Naive B cell (primary cell): ENCODE data around the gene TRIM10. TPM values are rescaled to one million over a fixed set of nuclear protein-coding genes. Genes with fewer than 3 reads are reported as not detected.

Source experiments
- ATAC-seq, 2 donors: fragments of 150-1000 bp; cut with Tn5 transposase; 2 replicates each; pipeline ENCODE4 v1.10.0; 2021; ENCODE audit warnings: low read depth in 2 of 2, mild to moderate bottlenecking in 2 of 2, moderate library complexity in 2 of 2
- DNase-seq: peaks from one replicate; pipeline ENCODE4 v3.0.0; 2022
- H3K27ac Mint-ChIP-seq, 6 donors: one replicate each; pipeline ENCODE4 v1.8.0; 2020 to 2022; ENCODE audit warnings: mild to moderate bottlenecking in 6 of 6, mixed read lengths in 6 of 6, moderate library complexity in 5 of 6, inconsistent platforms in 2 of 6
- H3K27me3 Mint-ChIP-seq, 3 donors: one replicate each; pipeline ENCODE4 v1.8.0; 2021 to 2022; ENCODE audit warnings: mixed read lengths in 3 of 3, mild to moderate bottlenecking in 1 of 3
- H3K36me3 Mint-ChIP-seq, 2 donors: one replicate each; pipeline ENCODE4 v1.8.0; 2020 to 2022; ENCODE audit warnings: mixed read lengths in 2 of 2, inconsistent platforms in 1 of 2, mild to moderate bottlenecking in 1 of 2
- H3K4me1 Mint-ChIP-seq, 3 donors: one replicate each; pipeline ENCODE4 v1.8.0; 2020 to 2022; ENCODE audit warnings: mixed read lengths in 3 of 3, inconsistent platforms in 1 of 3, mild to moderate bottlenecking in 1 of 3, moderate library complexity in 1 of 3
- H3K4me3 Mint-ChIP-seq, 8 donors: one replicate each; pipeline ENCODE4 v1.8.0; 2020 to 2022; ENCODE audit warnings: mild to moderate bottlenecking in 8 of 8, mixed read lengths in 8 of 8, moderate library complexity in 8 of 8, inconsistent platforms in 2 of 8
- H3K9me3 Mint-ChIP-seq, 7 donors: one replicate each; pipeline ENCODE4 v1.8.0; 2020 to 2022; ENCODE audit warnings: mixed read lengths in 7 of 7, mild to moderate bottlenecking in 5 of 7, inconsistent platforms in 2 of 7, moderate library complexity in 1 of 7
- polyA plus RNA-seq, 6 donors: library from polyadenylated mRNA; unstranded; fragments of 300-500 nt; fragmentation: Illumina TruSeq; gene quantifications; one replicate each; pipeline ENCODE4 v1.2.3, GENCODE V29; 2021; ENCODE audit warnings: low read depth in 6 of 6

TRIM10 gene
- polyA plus RNA-seq, 6 donors from 2014 or later, result 0.18 TPM; not detected in 5

- Mint-ChIP-seq H3K4me3 (no peak overlapping the region), H3K4me1 (peaks cover 0 to 6% (median 2%) of the 10 kb centered on the region in 3 donors), H3K36me3 (no peaks in the 10 kb centered on the region), H3K27me3 (peaks cover 18 to 68% (median 49%) of the 10 kb centered on the region in 3 donors), H3K9me3 (no peaks in the 10 kb centered on the region), H3K27ac (no peak overlapping the region)
- ATAC-seq (no peak), DNase-seq (no peak)
Observed at GRCh38 chr6:30155520-30156261, 5.3 kb downstream of the TRIM10 start.

- peak overlapping the region in 1 of 8 donors; percentile 36 for H3K4me3 Mint-ChIP-seq
- peaks cover 0 to 6% (median 2%) of the 10 kb centered on the region in 3 donors for H3K4me1 Mint-ChIP-seq
- no peaks in the 10 kb centered on the region for H3K36me3 Mint-ChIP-seq
- H3K27me3 Mint-ChIP-seq, result peaks cover 25 to 68% (median 49%) of the 10 kb centered on the region in 3 donors
- H3K9me3 Mint-ChIP-seq, result no peaks in the 10 kb centered on the region
- H3K27ac Mint-ChIP-seq, result peak overlapping the region in 1 of 6 donors; percentile 11
- ATAC-seq, result no peak
- DNase-seq, result no peak
Observed at GRCh38 chr6:30154709-30155519, 6.1 kb downstream of the TRIM10 start.

GRCh38 chr6:30154061-30154460 is 7.0 kb downstream of the TRIM10 start:
- Mint-ChIP-seq H3K9me3 (no peaks in the 10 kb centered on the region), H3K27ac (no peak overlapping the region), H3K4me1 (peaks cover 0 to 6% (median 2%) of the 10 kb centered on the region in 3 donors), H3K27me3 (peaks cover 24 to 62% (median 48%) of the 10 kb centered on the region in 3 donors), H3K4me3 (no peak overlapping the region), H3K36me3 (no peaks in the 10 kb centered on the region)
- ATAC-seq, result no peak
- DNase-seq, result no peak

GRCh38 chr6:30152910-30153610 is 8.0 kb downstream of the TRIM10 start:
- Mint-ChIP-seq H3K36me3 (no peaks in the 10 kb centered on the region), H3K9me3 (no peaks in the 10 kb centered on the region), H3K4me3 (no peak overlapping the region), H3K27ac (no peak overlapping the region), H3K4me1 (peaks cover 0 to 2% (median 0%) of the 10 kb centered on the region in 3 donors), H3K27me3 (peaks cover 27 to 57% (median 44%) of the 10 kb centered on the region in 3 donors)
- ATAC-seq (no peak), DNase-seq (no peak)

GRCh38 chr6:30152016-30152673 is 8.9 kb downstream of the TRIM10 start:
- ATAC-seq, result no peak
- Mint-ChIP-seq H3K27me3 (peaks cover 35 to 66% (median 51%) of the 10 kb centered on the region in 3 donors), H3K4me3 (no peak overlapping the region), H3K27ac (no peak overlapping the region), H3K4me1 (no peaks in the 10 kb centered on the region), H3K36me3 (no peaks in the 10 kb centered on the region), H3K9me3 (no peaks in the 10 kb centered on the region)
- no peak for DNase-seq

GRCh38 chr6:30151580-30151979 is 9.4 kb downstream of the TRIM10 start:
- DNase-seq (no peak), ATAC-seq (no peak)
- Mint-ChIP-seq H3K4me3 (no peak overlapping the region), H3K27me3 (peaks cover 32 to 72% (median 51%) of the 10 kb centered on the region in 3 donors), H3K36me3 (no peaks in the 10 kb centered on the region), H3K27ac (no peak overlapping the region), H3K9me3 (no peaks in the 10 kb centered on the region), H3K4me1 (no peaks in the 10 kb centered on the region)

- H3K4me1 Mint-ChIP-seq, result no peaks in the 10 kb centered on the region
- peaks cover 28 to 72% (median 48%) of the 10 kb centered on the region in 3 donors for H3K27me3 Mint-ChIP-seq
- no peak overlapping the region for H3K4me3 Mint-ChIP-seq
- DNase-seq (no peak), ATAC-seq (no peak)
- H3K36me3 Mint-ChIP-seq, result no peaks in the 10 kb centered on the region
- no peak overlapping the region for H3K27ac Mint-ChIP-seq
- no peaks in the 10 kb centered on the region for H3K9me3 Mint-ChIP-seq
Observed at GRCh38 chr6:30150671-30151395, 10.2 kb downstream of the TRIM10 start.

- ATAC-seq, result no peak
- H3K4me3 Mint-ChIP-seq, result no peak overlapping the region
Observed at GRCh38 chr6:30149858-30150550, 11.0 kb downstream of the TRIM10 start.

GRCh38 chr6:30149234-30149633 is 11.8 kb downstream of the TRIM10 start:
- no peaks in the 10 kb centered on the region for H3K4me1 Mint-ChIP-seq
- no peak overlapping the region for H3K4me3 Mint-ChIP-seq
- H3K27ac Mint-ChIP-seq, result no peak overlapping the region
- H3K36me3 Mint-ChIP-seq, result no peaks in the 10 kb centered on the region
- ATAC-seq, result no peak
- H3K9me3 Mint-ChIP-seq, result no peaks in the 10 kb centered on the region
- DNase-seq, result no peak
- H3K27me3 Mint-ChIP-seq, result peaks cover 27 to 72% (median 50%) of the 10 kb centered on the region in 3 donors

More at GRCh38 chr6:30149858-30150550, 11.0 kb downstream of the TRIM10 start:
- Mint-ChIP-seq H3K4me1 (no peaks in the 10 kb centered on the region), H3K27me3 (peaks cover 20 to 72% (median 49%) of the 10 kb centered on the region in 3 donors), H3K9me3 (no peaks in the 10 kb centered on the region), H3K27ac (no peak overlapping the region), H3K36me3 (no peaks in the 10 kb centered on the region)
- no peak for DNase-seq

- Mint-ChIP-seq H3K36me3 (no peaks in the 10 kb centered on the region), H3K27me3 (peaks cover 33 to 64% (median 44%) of the 10 kb centered on the region in 3 donors), H3K4me3 (no peak overlapping the region), H3K9me3 (no peaks in the 10 kb centered on the region), H3K4me1 (no peaks in the 10 kb centered on the region), H3K27ac (no peak overlapping the region)
- ATAC-seq (no peak), DNase-seq (no peak)
Observed at GRCh38 chr6:30147096-30147495, 13.9 kb downstream of the TRIM10 start.

GRCh38 chr6:30145818-30146217 is 15.2 kb downstream of the TRIM10 start:
- no peaks in the 10 kb centered on the region for H3K9me3 Mint-ChIP-seq
- H3K36me3 Mint-ChIP-seq, result no peaks in the 10 kb centered on the region
- peaks cover 40 to 72% (median 55%) of the 10 kb centered on the region in 3 donors for H3K27me3 Mint-ChIP-seq
- DNase-seq (no peak), ATAC-seq (no peak)
- H3K4me1 Mint-ChIP-seq, result no peaks in the 10 kb centered on the region
- H3K4me3 Mint-ChIP-seq, result no peak overlapping the region
- H3K27ac Mint-ChIP-seq, result no peak overlapping the region

GRCh38 chr6:30144811-30145210 is 16.2 kb downstream of the TRIM10 start:
- Mint-ChIP-seq H3K9me3 (no peaks in the 10 kb centered on the region), H3K27ac (no peak overlapping the region), H3K27me3 (peaks cover 39 to 72% (median 55%) of the 10 kb centered on the region in 3 donors), H3K36me3 (no peaks in the 10 kb centered on the region), H3K4me3 (no peak overlapping the region), H3K4me1 (no peaks in the 10 kb centered on the region)
- no peak for DNase-seq
- no peak for ATAC-seq
